Stomach (tissue), 9 donors: Measurements from ENCODE around the gene PPBP. TPM values are rescaled to one million over a fixed set of nuclear protein-coding genes. Genes with fewer than 3 reads are reported as not detected.

ENCODE experiments used
- DNase-seq, 2 donors: peaks; one replicate each; pipeline versions ENCODE4 v3.0.0 to v3.0.0-alpha.2; 2013 to 2019
- H3K27ac ChIP-seq, 5 donors: fragments of 200-600 bp in 4 of 5; sonication (generic) in 4 of 5; one replicate each; pipeline ENCODE4 v1.5.1; 2013 to 2019; ENCODE audit warnings: mild to moderate bottlenecking in 1 of 5, moderate library complexity in 1 of 5
- H3K27me3 ChIP-seq, 3 donors: fragments of 200-600 bp; sonication (generic); one replicate each; pipeline ENCODE4 v1.5.1; 2017 to 2019; ENCODE audit warnings: mixed run types in 1 of 3
- H3K36me3 ChIP-seq, 4 donors: fragments of 200-600 bp; sonication (generic); 1 replicate in 3 of 4; 2 replicates in 1 of 4; pipeline ENCODE4 v1.5.1; 2016 to 2019
- H3K4me1 ChIP-seq, 4 donors: fragments of 200-600 bp; sonication (generic); one replicate each; pipeline ENCODE4 v1.5.1; 2016 to 2019
- H3K4me3 ChIP-seq, 4 donors: fragments of 200-600 bp; sonication (generic) in 3 of 4; one replicate each; pipeline ENCODE4 v1.5.1; 2016 to 2019; ENCODE audit warnings: mild to moderate bottlenecking in 1 of 4
- H3K9me3 ChIP-seq, 4 donors: fragments of 200-600 bp; sonication (generic); one replicate each; pipeline ENCODE4 v1.5.1; 2016 to 2019
- EP300 ChIP-seq: sonication (generic); formaldehyde crosslinking; IDR thresholded peaks from one replicate; pipeline ENCODE4 v1.6.1; 2017; ENCODE audit warnings: antibody characterized with exemption
- POLR2A ChIP-seq, 4 donors: fragments of 450-650 bp; IDR thresholded peaks; one replicate each; pipeline ENCODE4 v1.6.1; 2016; ENCODE audit warnings: antibody characterized with exemption in 4 of 4, control low read depth in 2 of 4, mild to moderate bottlenecking in 1 of 4, moderate library complexity in 1 of 4
- POLR2AphosphoS5 ChIP-seq, 3 donors: sonication (generic); formaldehyde crosslinking; IDR thresholded peaks; one replicate each; pipeline ENCODE4 v1.6.1; 2016; ENCODE audit warnings: antibody characterized with exemption in 3 of 3
- WGBS, 5 donors: extraction: QIAGEN DNeasy Blood & Tissue Kit in 3 of 5; methylation state at CpG; one replicate each; pipeline versions ENCODE4 v1.1.5 to v1.1.7; 2013 to 2018; 5-methylcytosine and 5-hydroxymethylcytosine counted together
- intact Hi-C: fragments of 100-400 bp; cut with DNase I; formaldehyde crosslinking; loops from one replicate; pipeline ENCODE4 v1.15.1; 2023; ENCODE audit warnings: low total_unique reads
- polyA plus RNA-seq, 3 donors: library from polyadenylated mRNA; stranded (reverse); fragments of 200-250 nt; gene quantifications; one replicate each; pipeline ENCODE4 v1.2.3, GENCODE V29; 2013
- total RNA-seq, 5 donors: library from RNA; depleted of rRNA; stranded (reverse); fragments of >200 nt; gene quantifications; one replicate each; pipeline versions ENCODE4 v1.1.0 to v1.2.3, GENCODE V29; 2014 to 2016
- TF ChIP-seq, protein P1 (sequence below), 7 experiments: fragments of 450-650 bp in 4 of 7; fragments of 200-600 bp in 3 of 7; sonication (generic) in 3 of 7; IDR thresholded peaks; one replicate each; pipeline ENCODE4 v1.5.1; 2016 to 2019; ENCODE audit warnings: antibody characterized with exemption in 7 of 7, control low read depth in 2 of 7, mild to moderate bottlenecking in 1 of 7
- donor health status: healthy with polysubstance abuse.
- donor health status: Bipolar disorder and iron deficiency.
- donor health status: healthy.

PPBP gene
- total and polyA plus RNA-seq, 8 donors = 2.4 to 6.6 TPM; not detected in 6

DNA sequence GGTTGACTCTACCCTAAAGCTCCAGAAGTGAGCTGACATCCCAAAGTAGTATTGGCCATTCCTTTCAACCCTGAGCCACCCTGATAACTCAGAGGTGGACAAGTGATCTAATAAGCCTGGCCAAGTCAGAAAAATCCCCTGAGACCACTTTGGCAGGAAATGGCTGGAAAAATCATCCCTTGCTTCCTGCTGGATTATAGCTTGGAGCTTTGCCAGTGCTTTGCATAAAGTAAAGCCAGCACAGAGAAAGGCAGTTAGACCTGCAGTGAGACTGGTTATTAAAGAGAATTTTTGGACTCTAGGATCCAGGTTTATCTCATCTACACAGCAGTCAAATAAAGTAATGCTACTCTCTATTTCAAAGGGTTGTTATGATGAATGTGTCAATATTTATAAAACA is 44.1 kb upstream of the PPBP start:
- TF ChIP-seq, protein P1, sequence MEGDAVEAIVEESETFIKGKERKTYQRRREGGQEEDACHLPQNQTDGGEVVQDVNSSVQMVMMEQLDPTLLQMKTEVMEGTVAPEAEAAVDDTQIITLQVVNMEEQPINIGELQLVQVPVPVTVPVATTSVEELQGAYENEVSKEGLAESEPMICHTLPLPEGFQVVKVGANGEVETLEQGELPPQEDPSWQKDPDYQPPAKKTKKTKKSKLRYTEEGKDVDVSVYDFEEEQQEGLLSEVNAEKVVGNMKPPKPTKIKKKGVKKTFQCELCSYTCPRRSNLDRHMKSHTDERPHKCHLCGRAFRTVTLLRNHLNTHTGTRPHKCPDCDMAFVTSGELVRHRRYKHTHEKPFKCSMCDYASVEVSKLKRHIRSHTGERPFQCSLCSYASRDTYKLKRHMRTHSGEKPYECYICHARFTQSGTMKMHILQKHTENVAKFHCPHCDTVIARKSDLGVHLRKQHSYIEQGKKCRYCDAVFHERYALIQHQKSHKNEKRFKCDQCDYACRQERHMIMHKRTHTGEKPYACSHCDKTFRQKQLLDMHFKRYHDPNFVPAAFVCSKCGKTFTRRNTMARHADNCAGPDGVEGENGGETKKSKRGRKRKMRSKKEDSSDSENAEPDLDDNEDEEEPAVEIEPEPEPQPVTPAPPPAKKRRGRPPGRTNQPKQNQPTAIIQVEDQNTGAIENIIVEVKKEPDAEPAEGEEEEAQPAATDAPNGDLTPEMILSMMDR (IDR thresholded peaks at IDR 0.05) = no peak
- no peak for TF ChIP-seq POLR2AphosphoS5 (IDR thresholded peaks at IDR 0.05)
- TF ChIP-seq EP300 = no peak
- no peak for TF ChIP-seq POLR2A (IDR thresholded peaks at IDR 0.05)
- Histone ChIP-seq H3K4me1 (peaks cover 0 to 4% (median 0%) of the 10 kb centered on the region in 4 donors), H3K4me3 (no peak overlapping the region), H3K27me3 (no peaks in the 10 kb centered on the region), H3K36me3 (no peaks in the 10 kb centered on the region), H3K9me3 (no peaks in the 10 kb centered on the region), H3K27ac (peak overlapping the region in 1 of 5 donors; percentile 10)
- intact Hi-C loops = no loop called here
- DNase-seq = peak in 1 of 2 donors; percentile 34

DNA sequence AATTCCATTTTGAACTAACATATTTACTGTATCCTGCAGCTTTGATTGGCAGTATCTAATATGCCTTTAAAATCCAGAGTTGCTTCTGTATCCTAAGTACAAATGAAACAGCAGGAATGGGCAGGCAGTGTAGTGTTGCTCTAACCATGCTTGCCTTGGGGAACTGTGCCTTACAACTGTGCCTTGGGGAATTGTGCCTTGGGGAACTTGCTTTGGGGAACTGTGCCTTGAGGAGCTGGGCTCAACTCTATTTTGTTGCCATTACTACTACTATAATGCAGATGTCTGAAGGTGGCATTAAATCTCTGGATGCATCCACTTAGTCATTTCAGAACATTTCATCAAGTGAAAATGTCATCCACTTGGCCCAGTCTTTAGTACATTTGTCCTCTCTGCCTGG is 43.6 kb upstream of the PPBP start:
- Histone ChIP-seq H3K9me3 (no peaks in the 10 kb centered on the region), H3K4me1 (peaks cover 0 to 4% (median 0%) of the 10 kb centered on the region in 4 donors), H3K4me3 (no peak overlapping the region), H3K27ac (peak overlapping the region in 1 of 5 donors; percentile 10), H3K36me3 (no peaks in the 10 kb centered on the region), H3K27me3 (no peaks in the 10 kb centered on the region)
- TF ChIP-seq POLR2AphosphoS5 (IDR thresholded peaks at IDR 0.05) (no peak), POLR2A (IDR thresholded peaks at IDR 0.05) (no peak), EP300 (no peak)
- TF ChIP-seq, protein P1 (IDR thresholded peaks at IDR 0.05) = no peak
- intact Hi-C loops = no loop called here
- no peak for DNase-seq

DNA sequence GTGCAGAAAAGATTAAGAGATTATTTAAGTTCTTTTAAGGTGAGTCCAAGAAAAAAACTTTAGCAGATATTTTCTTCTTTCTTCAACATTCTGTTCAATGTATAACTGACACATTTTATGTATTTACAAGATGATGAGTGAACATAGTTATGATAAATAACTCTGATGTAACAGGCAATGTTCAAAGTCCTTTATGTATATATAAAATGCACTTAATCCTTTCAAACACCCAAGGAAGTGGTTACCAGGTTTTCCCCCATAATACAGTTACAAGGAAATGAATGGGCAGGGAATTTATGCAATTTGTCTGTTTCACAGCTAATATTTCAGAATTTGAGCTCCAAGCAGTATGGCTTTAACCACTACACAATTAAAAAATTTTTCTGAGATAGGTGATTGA is 42.3 kb upstream of the PPBP start:
- H3K4me3 ChIP-seq = no peak overlapping the region
- intact Hi-C loops = no loop called here
- H3K27me3 ChIP-seq = no peaks in the 10 kb centered on the region
- DNase-seq = no peak
- H3K36me3 ChIP-seq = no peaks in the 10 kb centered on the region
- TF ChIP-seq EP300 (no peak), POLR2A (IDR thresholded peaks at IDR 0.05) (no peak), POLR2AphosphoS5 (IDR thresholded peaks at IDR 0.05) (no peak)
- TF ChIP-seq, protein P1 (IDR thresholded peaks at IDR 0.05) = no peak
- no peak overlapping the region for H3K27ac ChIP-seq
- peaks cover 0 to 4% (median 0%) of the 10 kb centered on the region in 4 donors for H3K4me1 ChIP-seq
- H3K9me3 ChIP-seq = no peaks in the 10 kb centered on the region

DNA sequence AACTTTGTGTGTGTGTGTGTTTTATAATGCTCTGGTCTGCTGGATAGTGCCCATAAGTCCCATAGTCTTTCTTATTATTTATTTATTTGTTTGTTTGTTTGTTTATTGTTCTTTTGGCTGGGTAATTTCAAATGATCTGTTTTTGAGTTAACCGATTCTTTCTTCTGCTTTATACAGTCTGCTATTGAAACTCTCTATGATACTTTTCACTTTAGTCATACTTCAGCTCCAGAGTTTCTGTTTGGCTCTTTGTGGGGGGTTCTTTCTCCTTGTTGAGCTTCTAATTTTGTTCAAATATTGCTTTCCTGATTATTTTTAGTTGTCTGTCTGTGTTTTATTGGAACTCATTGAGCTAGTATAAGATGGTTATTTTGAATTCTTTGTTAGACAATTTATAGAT is 40.5 kb upstream of the PPBP start:
- H3K36me3 ChIP-seq = no peaks in the 10 kb centered on the region
- H3K4me3 ChIP-seq = no peak overlapping the region
- 2 to 61% (median 49%) methylated on average over 1 of the region's 1 CpG for WGBS, 5 donors
- H3K4me1 ChIP-seq = peaks cover 0 to 4% (median 0%) of the 10 kb centered on the region in 4 donors
- no peaks in the 10 kb centered on the region for H3K9me3 ChIP-seq
- TF ChIP-seq, protein P1 (IDR thresholded peaks at IDR 0.05) = no peak
- TF ChIP-seq POLR2A (IDR thresholded peaks at IDR 0.05) = no peak
- no peak for TF ChIP-seq EP300
- TF ChIP-seq POLR2AphosphoS5 (IDR thresholded peaks at IDR 0.05) = no peak
- no peak overlapping the region for H3K27ac ChIP-seq
- no peaks in the 10 kb centered on the region for H3K27me3 ChIP-seq
- intact Hi-C loops = no loop called here
- DNase-seq = no peak
